GM12878 (cell line): ENCODE data around the gene OGFR. TPM values are rescaled to one million over a fixed set of nuclear protein-coding genes. Genes with fewer than 3 reads are reported as not detected.

ENCODE experiments used
- ATAC-seq: fragments of 200-7000 bp; cut with Tn5 transposase; 3 replicates; pipeline ENCODE4 v1.9.1; 2020; ENCODE audit warnings: mild to moderate bottlenecking, moderate library complexity
- BruUV-seq: library from RNA; stranded (reverse); fragments of 400-500 nt; replicated peaks from 2 replicates; lab custom pipeline; 2021; lab: Mats Ljungman, UMichigan
- CTCF ChIA-PET: fragments of 300-600 bp; sonication (Branson Sonifier 250); formaldehyde crosslinking; extraction: SDS; loops from one replicate; lab custom pipeline; 2021; ENCODE audit warnings: inconsistent platforms; lab: Yijun Ruan, JAX
- POLR2A ChIA-PET: fragments of 350-600 bp; formaldehyde crosslinking; extraction: SDS; loops from one replicate; lab custom pipeline; 2021; ENCODE audit warnings: inconsistent platforms; lab: Charles Lee
- RAD21 ChIA-PET: fragments of 300-600 bp; sonication (Branson Sonifier 250); formaldehyde crosslinking; loops from one replicate; lab custom pipeline; 2023; ENCODE audit warnings: antibody characterized with exemption; ENCODE audit not compliant: unreplicated experiment; lab: Charles Lee
- SMC1A ChIA-PET: fragments of 300-600 bp; sonication (Branson Sonifier 250); formaldehyde crosslinking; loops from one replicate; lab custom pipeline; 2023; ENCODE audit not compliant: unreplicated experiment, uncharacterized antibody; lab: Charles Lee
- DNase-seq: peaks from one replicate; pipeline ENCODE4 v3.0.0-alpha.2; 2011; ENCODE audit warnings: low read depth, low spot score
- FAIRE-seq: peaks from 3 replicates; lab custom pipeline; 2011; peaks lifted over from hg19 to GRCh38; lab: Jason Lieb, UNC
- H2AFZ ChIP-seq: 2 replicates; pipeline ENCODE4 v1.6.0; 2011; ENCODE audit warnings: low read depth, low read length, control low read depth; ENCODE audit not compliant: control insufficient read depth
- H3K27ac ChIP-seq: 2 replicates; pipeline ENCODE4 v1.5.1; 2011; ENCODE audit warnings: control low read depth; ENCODE audit not compliant: control insufficient read depth, insufficient read depth
- H3K27me3 ChIP-seq, 2 experiments: replicated peaks in 1 of 2; 2 replicates each; pipeline versions ENCODE4 v1.6.0 to v1.6.1; 2011; ENCODE audit warnings: low read length in 1 of 2; ENCODE audit not compliant: control insufficient read depth in 2 of 2, insufficient read depth in 2 of 2
- H3K36me3 ChIP-seq, 2 experiments: 2 replicates each; pipeline ENCODE4 v1.5.1; 2011; ENCODE audit warnings: low read length in 1 of 2; ENCODE audit not compliant: control insufficient read depth in 2 of 2, insufficient read depth in 2 of 2
- H3K4me1 ChIP-seq: 2 replicates; pipeline ENCODE4 v1.6.1; 2011; ENCODE audit warnings: mild to moderate bottlenecking, low read length, moderate library complexity, mixed read lengths; ENCODE audit not compliant: control insufficient read depth, insufficient read depth
- H3K4me2 ChIP-seq: 2 replicates; pipeline ENCODE4 v1.6.0; 2011; ENCODE audit warnings: control low read depth; ENCODE audit not compliant: control insufficient read depth, insufficient read depth
- H3K4me3 ChIP-seq: fragments of 200-600 bp; sonication (generic); 2 replicates; pipeline ENCODE4 v1.5.1; 2016
- H3K79me2 ChIP-seq: 2 replicates; pipeline ENCODE4 v1.6.0; 2011; ENCODE audit warnings: low read length; ENCODE audit not compliant: control insufficient read depth, insufficient read depth
- H3K9ac ChIP-seq: 2 replicates; pipeline ENCODE4 v1.8.0; 2011; ENCODE audit warnings: low read length, control low read depth, mixed read lengths; ENCODE audit not compliant: control insufficient read depth, insufficient read depth
- H3K9me3 ChIP-seq: replicated peaks from 3 replicates; pipeline ENCODE4 v1.5.1; 2011; ENCODE audit warnings: mild to moderate bottlenecking, low read length; ENCODE audit not compliant: control insufficient read depth, insufficient read depth
- H4K20me1 ChIP-seq: 2 replicates; pipeline ENCODE4 v1.6.0; 2011; ENCODE audit not compliant: control insufficient read depth, insufficient read depth
- ATF7 ChIP-seq: fragments of 450-650 bp; IDR thresholded peaks from 2 replicates; pipeline ENCODE4 v1.6.1; 2016; ENCODE audit warnings: low read depth, mild to moderate bottlenecking
- BRCA1 ChIP-seq: IDR thresholded peaks from 2 replicates; pipeline ENCODE4 v1.6.1; 2011; ENCODE audit warnings: low read depth, low read length, improper control_type of control experiment
- CBX5 ChIP-seq: sonication (generic); IDR thresholded peaks from 2 replicates; pipeline ENCODE4 v1.6.1; 2016; ENCODE audit warnings: low read depth, moderate library complexity, mild to moderate bottlenecking, inconsistent platforms
- CEBPZ ChIP-seq: fragments of 150-350 bp; IDR thresholded peaks from 2 replicates; pipeline ENCODE4 v1.6.1; 2016; ENCODE audit warnings: low read depth, low read length
- CREM ChIP-seq: IDR thresholded peaks from 2 replicates; pipeline ENCODE4 v1.6.1; 2014; ENCODE audit warnings: antibody characterized with exemption, low read depth
- HDAC2 ChIP-seq: fragments of 200-600 bp; sonication (generic); IDR thresholded peaks from 2 replicates; pipeline ENCODE4 v1.6.1; 2017
- HDGF ChIP-seq: fragments of 450-650 bp; IDR thresholded peaks from 2 replicates; pipeline ENCODE4 v1.6.1; 2016; ENCODE audit warnings: antibody characterized with exemption
- IRF5 ChIP-seq: fragments of 450-650 bp; IDR thresholded peaks from 2 replicates; pipeline ENCODE4 v1.6.1; 2017; ENCODE audit warnings: borderline replicate concordance
- JUNB ChIP-seq: IDR thresholded peaks from 2 replicates; pipeline ENCODE4 v1.6.1; 2016; ENCODE audit warnings: antibody characterized with exemption, mild to moderate bottlenecking
- MEF2B ChIP-seq: fragments of 450-650 bp; IDR thresholded peaks from 2 replicates; pipeline ENCODE4 v1.6.1; 2018; ENCODE audit warnings: mild to moderate bottlenecking, moderate library complexity; ENCODE audit not compliant: partially characterized antibody, poor library complexity, severe bottlenecking
- PBX3 ChIP-seq: IDR thresholded peaks from 2 replicates; pipeline ENCODE4 v1.6.1; 2011; ENCODE audit warnings: mild to moderate bottlenecking, low read depth, low read length, moderate library complexity; ENCODE audit not compliant: insufficient replicate concordance
- POLR2AphosphoS2 ChIP-seq: IDR thresholded peaks from 2 replicates; pipeline ENCODE4 v1.6.1; 2011; ENCODE audit warnings: low read depth, mild to moderate bottlenecking, low read length, improper control_type of control experiment, moderate library complexity
- RCOR1 ChIP-seq: conservative IDR thresholded peaks from 2 replicates; pipeline ENCODE4 v1.6.1; 2012; ENCODE audit warnings: low read depth, low read length, improper control_type of control experiment
- SMC3 ChIP-seq: IDR thresholded peaks from 2 replicates; pipeline ENCODE4 v1.6.1; 2011; ENCODE audit warnings: low read length, improper control_type of control experiment, borderline replicate concordance
- TCF12 ChIP-seq: IDR thresholded peaks from 2 replicates; pipeline ENCODE4 v1.6.1; 2011; ENCODE audit warnings: low read depth, mild to moderate bottlenecking, low read length
- WGBS: methylation state at CpG from one replicate; pipeline ENCODE4 v1.1.6; 2016; ENCODE audit warnings: low lambda C conversion rate; ENCODE audit not compliant: insufficient replicate concordance, insufficient coverage; ENCODE audit errors: missing lambda C conversion rate; 5-methylcytosine and 5-hydroxymethylcytosine counted together
- in situ Hi-C: fragments of 300-500 bp; cut with MboI; formaldehyde crosslinking; loops from 9 replicates; pipeline ENCODE4 v1.14.3; 2018; ENCODE audit warnings: mixed read lengths
- intact Hi-C: fragments of 100-400 bp; cut with micrococcal nuclease; formaldehyde crosslinking; loops from one replicate; pipeline ENCODE4 v1.14.2; 2022; ENCODE audit not compliant: unreplicated experiment
- polyA plus RNA-seq, 11 experiments: library from polyadenylated mRNA; depleted of rRNA in 4 of 11; unstranded in 6 of 11; stranded (reverse) in 5 of 11; fragments of >200 nt; fragmentation: Nextera tagmentation in 4 of 11; fragmentation: Illumina TruSeq in 1 of 11; extraction: Ambion mirVana in 4 of 11; extraction: Trizol in 1 of 11; gene quantifications; 1 replicate in 1 of 11; 2 replicates in 10 of 11; pipeline versions ENCODE4 v1.2.1 to v1.2.3, GENCODE V29; 2011 to 2016; ENCODE audit warnings: inconsistent platforms in 2 of 11, missing spikeins in 2 of 11, low read depth in 1 of 11
- total RNA-seq, 4 experiments: library from RNA; depleted of rRNA in 3 of 4; stranded (reverse); fragments of >200 nt in 3 of 4; fragmentation: Illumina TruSeq in 1 of 4; extraction: Trizol in 1 of 4; gene quantifications; 2 replicates each; pipeline versions ENCODE4 v1.2.1 to v1.2.3, GENCODE V29; 2013 to 2021

Gene OGFR
- total and polyA plus RNA-seq, 10 of the 15 experiments (the other 5 are each of a cell fraction or from before 2014, with no cell fraction given), result 0.72 to 62.1 (median 27.3) TPM

GRCh38 chr20:62828051-62828450 lies 23.4 kb downstream of the OGFR start (continued):
- TF ChIP-seq PBX3 (no peak), BRCA1 (no peak), MEF2B (no peak), CBX5 (no peak)

GRCh38 chr20:62828511-62829230 lies 24.0 kb downstream of the OGFR start:
- intact Hi-C loops, result no loop called here
- Histone ChIP-seq H3K79me2 (no peaks in the 10 kb centered on the region), H3K4me2 (no peak overlapping the region), H3K27ac (no peak overlapping the region), H3K36me3 (no peaks in the 10 kb centered on the region), H2AFZ (no peak overlapping the region), H3K9me3 (no peaks in the 10 kb centered on the region), H3K4me3 (no peak overlapping the region), H3K4me1 (peaks cover 16% of the 10 kb centered on the region), H3K9ac (no peak overlapping the region), H3K27me3 (no peaks in the 10 kb centered on the region), H4K20me1 (no peaks in the 10 kb centered on the region)
- TF ChIP-seq RCOR1 (no peak), CBX5 (no peak), POLR2AphosphoS2 (no peak), ATF7 (no peak), CREM (no peak), IRF5 (no peak), SMC3 (no peak), CEBPZ (no peak), HDAC2 (no peak), HDGF (no peak), TCF12 (no peak), JUNB (no peak)
- SMC1A ChIA-PET, result no interaction called here
- RAD21 ChIA-PET, result no interaction called here
- CTCF ChIA-PET, result no interaction called here
- FAIRE-seq (no peak), DNase-seq (no peak), ATAC-seq (no peak)
- POLR2A ChIA-PET, result no interaction called here
- no TSS peak for BruUV-seq
- in situ Hi-C loops, result loop anchor here (5.0 kb wide), 1 partner anchor 51 kb away; no protein-coding TSS in a partner anchor
- 52% methylated on average over 20 of the region's 29 CpGs for WGBS
